Ecto neural progenitor cell (in vitro differentiated cells): ENCODE results near the gene NXF3.
"Not testable (repeated sequence)": the region's sequence is repeated elsewhere in the genome, so short reads cannot be mapped to it uniquely, and the experiment has no call there.

Experiments used
- DNase-seq: peaks from one replicate; pipeline ENCODE4 v3.0.0-alpha.2; 2018; ENCODE audit warnings: low spot score

NXF3 gene

GRCh38 chrX:103033371-103033770 lies 59.6 kb downstream of the NXF3 start:
- not testable (repeated sequence) for DNase-seq
